Endothelial cell of umbilical vein (primary cell): ENCODE data around the gene C4orf54.

Source experiments
- CTCF ChIP-seq, 2 donors: IDR thresholded peaks; 1 replicate in 1 of 2; 2 replicates in 1 of 2; pipeline ENCODE4 v1.5.1; 2011; ENCODE audit warnings: low read length in 2 of 2, mild to moderate bottlenecking in 2 of 2, moderate library complexity in 2 of 2, control low read depth in 1 of 2, inconsistent platforms in 1 of 2, low read depth in 1 of 2; ENCODE audit not compliant: insufficient read depth in 1 of 2; ENCODE audit errors: extremely low read depth in 1 of 2
- GATA2 ChIP-seq: IDR thresholded peaks from 2 replicates; pipeline ENCODE4 v1.7.0; 2011; ENCODE audit warnings: low read depth, mild to moderate bottlenecking, moderate library complexity, mixed read lengths, low read length; ENCODE audit not compliant: insufficient read length, insufficient read depth
- MAX ChIP-seq: IDR thresholded peaks from 2 replicates; pipeline ENCODE4 v1.6.1; 2011; ENCODE audit not compliant: insufficient read depth, insufficient read length
- POLR2A ChIP-seq: IDR thresholded peaks from 2 replicates; pipeline ENCODE4 v1.6.1; 2012; ENCODE audit warnings: low read depth, mild to moderate bottlenecking, control low read depth, low read length
- POLR2AphosphoS5 ChIP-seq: IDR thresholded peaks from 2 replicates; pipeline ENCODE4 v1.6.1; 2012; ENCODE audit warnings: low read depth, mild to moderate bottlenecking, control low read depth, low read length, moderate library complexity; ENCODE audit not compliant: insufficient read depth

GRCh38 chr4:99615170-99615820 lies 42.3 kb downstream of the C4orf54 start:
- TF ChIP-seq CTCF (IDR thresholded peaks at IDR 0.05; ENCODE audit: extremely low read depth in 1 of 2, insufficient read depth in 1 of 2, low read depth in 1 of 2, low read length in 2 of 2), result no peak
- no peak for TF ChIP-seq GATA2
- no peak for TF ChIP-seq POLR2A
- TF ChIP-seq MAX, result no peak
- no peak for TF ChIP-seq POLR2AphosphoS5
